SIG-M5 treated with dmso at 0.1 percent for 504 hours (cell line): ENCODE data around the gene CPA1.

Experiments used
- DNase-seq: peaks from one replicate; lab custom pipeline; 2025; ENCODE audit not compliant: unreplicated experiment; lab: John Stamatoyannopoulos, UW

CPA1 gene

DNA sequence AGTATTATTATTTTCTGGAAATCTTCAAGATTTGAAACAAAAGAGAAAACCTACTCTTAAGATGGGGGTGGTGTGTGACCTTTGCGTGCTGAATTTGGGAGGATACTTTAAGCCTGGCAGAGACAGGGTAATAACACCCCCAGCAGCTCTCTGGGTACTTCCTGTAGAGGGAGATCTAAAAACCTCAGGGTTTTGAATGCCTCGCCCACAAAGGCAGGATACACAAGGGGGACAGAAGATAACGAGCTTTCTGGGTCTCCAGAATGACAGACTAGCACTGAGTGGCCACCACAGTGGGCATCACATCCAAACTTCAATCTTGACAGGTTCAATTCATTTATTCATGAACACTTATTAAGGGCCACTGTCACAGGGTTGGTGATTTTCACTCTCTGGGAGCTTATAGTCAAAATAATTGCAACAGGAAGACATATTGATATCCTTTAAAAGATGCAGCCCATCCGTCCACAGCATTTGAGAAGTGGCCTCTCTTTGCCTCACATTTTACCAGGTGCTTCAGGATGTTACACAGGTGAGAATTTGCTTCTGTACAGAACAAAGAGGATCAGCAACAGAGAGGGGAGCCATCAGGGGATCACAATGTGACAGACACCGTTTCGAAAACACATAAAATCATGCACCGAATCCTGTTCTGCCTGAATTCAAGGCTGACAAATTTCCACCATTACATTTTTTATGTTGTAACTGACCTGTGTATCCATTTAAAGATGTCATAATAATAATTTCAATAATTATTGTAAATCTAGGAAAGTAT lies 14.3 kb downstream of the CPA1 start:
- DNase-seq, result no peak

DNA sequence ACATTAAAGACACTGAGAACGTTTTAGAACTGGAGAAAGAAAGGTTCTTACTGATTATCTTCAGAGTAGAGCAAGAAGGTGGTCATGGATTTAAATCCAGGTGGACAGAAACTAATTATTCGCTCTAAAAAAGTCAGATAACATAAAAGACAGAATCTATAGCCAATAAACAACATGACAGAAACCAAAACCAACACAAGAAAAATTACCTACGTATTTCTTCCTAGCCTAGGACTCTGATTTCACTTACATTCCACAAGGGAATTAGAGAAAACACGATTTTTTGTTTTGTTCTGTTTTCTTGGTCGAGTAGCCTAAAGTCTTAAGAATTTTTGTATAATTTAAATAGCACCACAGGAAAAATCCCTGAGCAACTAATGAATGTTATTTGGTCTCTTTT lies 15.1 kb downstream of the CPA1 start:
- no peak for DNase-seq

DNA sequence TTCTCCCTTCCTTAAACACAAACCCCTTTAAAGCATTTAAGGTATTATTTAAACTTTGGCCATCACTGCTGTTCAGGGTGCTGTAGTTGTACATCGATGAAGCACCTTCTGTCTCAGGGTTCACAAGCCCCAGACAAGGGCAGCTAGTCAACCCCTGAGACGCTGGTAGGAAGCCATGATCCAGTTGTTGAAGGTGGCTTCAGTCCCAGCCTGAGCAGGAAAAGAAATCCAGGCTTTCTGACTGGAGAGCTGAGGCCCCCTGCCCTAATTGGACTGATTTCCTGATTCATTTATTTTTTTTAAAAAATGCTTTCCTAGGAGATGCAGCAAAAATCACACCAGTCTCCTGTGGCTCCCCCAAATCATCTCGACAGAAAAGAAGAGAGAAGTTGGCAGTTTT lies 15.8 kb downstream of the CPA1 start:
- DNase-seq, result no peak

DNA sequence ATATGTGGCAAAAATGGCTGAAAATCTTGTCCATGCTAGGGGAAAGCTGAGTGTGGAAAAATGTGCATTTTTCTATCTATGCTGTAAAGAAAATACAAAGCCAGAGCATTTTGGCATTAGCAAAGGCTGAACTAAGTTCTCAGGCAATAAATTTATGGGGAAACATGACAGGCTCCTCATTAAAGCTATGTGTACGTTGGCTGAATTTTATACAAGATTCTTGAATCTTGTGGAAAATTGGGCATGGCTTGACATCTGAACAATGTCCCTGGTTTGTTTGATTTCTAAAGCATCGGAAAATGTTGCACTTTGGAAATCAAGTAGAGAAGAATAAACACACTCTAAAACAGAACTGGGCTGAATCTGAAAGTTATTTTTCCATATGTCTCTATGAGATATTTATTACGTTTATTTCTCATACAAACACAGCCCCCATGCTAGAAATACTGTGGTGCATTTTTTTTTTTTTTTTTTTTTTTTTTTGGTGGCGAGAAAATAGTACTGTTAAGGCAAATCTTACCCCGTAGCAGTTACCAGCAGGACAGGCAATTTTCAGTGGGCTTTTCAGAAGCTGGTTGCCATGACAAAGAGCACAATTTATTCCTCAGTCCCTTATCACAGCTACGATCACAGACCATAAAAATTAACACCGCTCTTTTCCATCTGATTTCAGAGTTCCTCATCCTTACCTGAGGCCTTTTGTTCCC lies 16.9 kb downstream of the CPA1 start:
- no peak for DNase-seq

DNA sequence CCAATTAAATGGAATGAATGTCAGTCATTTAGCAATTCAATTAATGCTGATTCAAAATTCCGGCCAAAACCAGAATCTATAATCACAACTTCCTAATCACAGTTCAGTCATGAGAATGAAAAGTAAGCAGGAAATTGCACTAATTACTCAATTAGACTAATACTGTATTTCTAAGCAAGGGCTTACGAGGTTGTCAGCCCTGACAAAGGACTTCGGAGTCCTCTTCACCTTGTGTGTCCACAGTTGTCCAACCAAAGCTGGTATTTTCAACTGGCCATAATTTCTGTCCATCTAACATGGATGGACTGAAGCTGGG lies 17.4 kb downstream of the CPA1 start:
- DNase-seq, result no peak

DNA sequence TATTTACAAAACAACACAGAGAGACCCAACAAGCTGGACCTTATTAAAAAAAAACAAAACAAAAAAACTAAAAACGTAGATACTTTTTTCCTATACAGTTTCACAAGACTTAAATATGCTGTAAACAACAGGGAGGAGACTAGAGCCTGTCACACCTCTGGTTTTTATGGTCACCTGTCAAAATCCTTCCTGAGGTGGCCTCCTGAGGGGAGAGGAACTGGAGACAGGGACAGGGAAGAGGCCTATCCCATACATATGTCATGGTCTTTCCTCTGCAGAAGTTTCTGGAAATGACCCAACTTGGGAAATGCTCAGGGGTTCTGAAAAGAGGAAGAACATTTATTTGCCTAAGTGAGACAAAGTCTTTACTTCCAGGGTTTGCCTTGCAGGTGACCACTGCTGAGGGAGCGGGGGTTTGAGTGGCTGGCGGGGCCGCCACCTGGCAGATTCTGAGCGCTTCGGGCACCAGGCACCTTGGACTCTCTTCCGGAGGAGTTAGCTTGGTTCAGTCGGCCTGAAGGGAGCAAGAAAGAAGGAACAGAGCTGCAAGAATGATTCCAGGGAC lies 18.3 kb downstream of the CPA1 start:
- DNase-seq, result no peak

DNA sequence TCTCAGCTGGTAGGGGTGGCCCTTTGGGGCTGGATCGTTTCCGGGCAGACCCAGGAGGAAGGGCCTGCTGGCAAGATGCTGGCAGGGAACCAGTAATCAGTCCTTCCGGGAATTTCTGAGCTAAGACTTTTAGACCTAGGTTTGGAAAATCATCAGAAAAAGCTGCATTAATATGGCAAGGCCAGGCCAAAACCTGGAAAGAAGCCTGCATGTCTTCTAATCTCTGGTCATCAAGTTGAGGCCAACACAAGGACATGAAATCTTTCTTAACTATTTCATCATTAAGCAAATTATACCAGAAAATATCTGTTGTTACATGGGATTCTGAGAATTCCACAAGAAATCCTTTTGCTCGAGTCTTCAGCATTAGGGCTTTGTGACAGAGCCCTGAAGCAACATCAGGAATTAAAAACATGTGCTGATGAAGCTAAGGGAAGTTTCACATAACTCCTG lies 19.9 kb downstream of the CPA1 start:
- no peak for DNase-seq

DNA sequence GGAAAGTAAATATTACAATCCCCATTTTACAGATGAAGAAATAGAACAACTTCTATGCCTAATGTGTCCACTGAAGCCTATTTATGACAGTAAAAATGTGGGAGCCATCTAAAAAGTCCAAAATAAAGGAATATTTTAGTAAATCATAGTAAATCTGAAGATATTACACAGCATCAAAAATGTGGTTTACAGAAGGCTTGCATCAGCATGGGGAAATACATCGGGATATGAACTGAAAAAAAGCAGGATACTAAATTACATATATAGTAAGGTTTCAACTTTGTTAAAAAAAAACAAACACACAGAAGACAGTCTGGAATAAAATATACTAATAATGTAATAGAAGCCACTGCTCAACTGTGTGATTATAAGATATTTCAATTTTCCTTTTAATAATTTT lies 20.8 kb downstream of the CPA1 start:
- no peak for DNase-seq

DNA sequence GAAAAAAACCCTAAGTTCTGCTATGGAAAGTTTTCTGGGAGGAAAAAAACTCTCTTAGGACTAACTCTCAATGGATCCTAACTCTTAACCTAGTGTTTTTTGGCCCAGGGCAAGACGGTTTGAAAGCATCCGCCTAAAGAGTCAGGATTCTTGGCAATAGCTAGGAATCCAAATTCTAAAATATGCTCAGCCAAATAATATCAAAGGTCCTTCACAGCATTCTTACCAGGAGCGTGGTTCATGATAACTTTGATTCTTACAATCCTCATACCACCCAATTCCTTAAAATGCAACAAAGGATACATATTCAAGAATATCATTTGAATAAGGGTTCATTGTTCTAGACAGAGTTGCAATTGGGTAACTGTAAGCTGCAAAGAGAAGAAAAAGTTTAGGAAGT lies 21.3 kb downstream of the CPA1 start:
- DNase-seq, result no peak

DNA sequence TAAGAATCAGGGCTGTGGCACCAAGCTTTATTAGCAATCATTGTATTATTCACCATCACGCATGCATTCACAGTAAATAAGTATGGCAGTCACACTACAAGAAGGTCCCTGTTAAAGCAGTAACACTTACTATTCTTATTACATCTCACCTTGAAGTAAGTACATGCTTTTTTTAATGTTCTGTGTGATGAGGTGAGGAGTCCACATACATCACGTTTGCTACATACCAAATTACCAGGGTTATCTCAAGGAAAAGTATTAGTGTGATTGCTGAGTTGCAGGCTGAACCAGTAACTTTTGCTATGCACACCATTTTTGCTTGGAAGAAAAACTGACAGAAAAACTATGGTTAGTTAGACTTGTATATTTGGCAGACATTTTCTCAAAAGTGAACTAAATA lies 24.7 kb downstream of the CPA1 start:
- no peak for DNase-seq

DNA sequence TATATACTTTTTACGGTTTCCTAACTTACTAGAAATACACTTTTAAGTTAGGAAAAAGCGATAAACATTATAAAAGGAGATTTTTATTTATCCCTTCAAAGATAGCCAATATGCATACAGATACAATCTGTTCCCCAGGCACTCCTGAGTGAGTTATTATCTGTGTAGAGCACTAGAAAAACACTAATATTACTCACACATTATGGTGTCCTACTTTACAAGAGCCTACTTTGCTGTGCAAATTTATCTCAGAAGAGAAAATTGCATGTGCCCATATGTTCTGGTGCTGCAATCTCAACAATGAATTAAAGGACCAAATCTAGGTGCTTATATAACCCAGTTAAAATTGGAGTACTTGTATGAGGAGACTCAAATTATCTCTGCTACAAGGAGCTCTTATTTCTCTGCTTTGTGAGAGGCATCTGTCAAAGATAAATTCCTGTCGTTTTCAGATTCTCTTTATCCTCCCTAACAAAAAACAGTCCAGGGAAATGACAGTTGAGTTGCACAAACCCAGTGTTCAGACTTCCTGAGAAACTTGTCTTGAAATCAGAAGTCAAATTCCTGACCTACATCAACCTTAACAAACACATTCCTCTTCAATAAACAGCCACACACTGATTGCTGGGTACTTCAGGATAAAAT lies 28.9 kb downstream of the CPA1 start:
- no peak for DNase-seq

DNA sequence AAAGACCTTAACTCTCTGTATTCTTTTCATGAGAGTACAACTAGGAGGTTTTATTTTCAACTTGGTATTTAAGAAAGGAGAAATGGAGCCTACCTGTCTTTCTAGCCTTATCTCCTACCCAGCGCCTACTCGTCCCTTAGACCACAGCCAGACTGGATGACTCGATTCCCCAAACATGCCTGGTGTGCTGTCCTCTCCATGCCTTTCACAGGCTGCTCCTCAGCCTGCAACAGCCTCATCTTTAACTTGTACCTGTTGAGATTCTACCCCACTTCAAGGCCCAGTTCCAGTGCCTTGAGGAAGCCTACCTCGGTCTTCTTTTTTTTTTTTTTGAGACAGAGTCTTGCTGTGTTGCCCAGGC lies 29.4 kb downstream of the CPA1 start:
- no peak for DNase-seq

DNA sequence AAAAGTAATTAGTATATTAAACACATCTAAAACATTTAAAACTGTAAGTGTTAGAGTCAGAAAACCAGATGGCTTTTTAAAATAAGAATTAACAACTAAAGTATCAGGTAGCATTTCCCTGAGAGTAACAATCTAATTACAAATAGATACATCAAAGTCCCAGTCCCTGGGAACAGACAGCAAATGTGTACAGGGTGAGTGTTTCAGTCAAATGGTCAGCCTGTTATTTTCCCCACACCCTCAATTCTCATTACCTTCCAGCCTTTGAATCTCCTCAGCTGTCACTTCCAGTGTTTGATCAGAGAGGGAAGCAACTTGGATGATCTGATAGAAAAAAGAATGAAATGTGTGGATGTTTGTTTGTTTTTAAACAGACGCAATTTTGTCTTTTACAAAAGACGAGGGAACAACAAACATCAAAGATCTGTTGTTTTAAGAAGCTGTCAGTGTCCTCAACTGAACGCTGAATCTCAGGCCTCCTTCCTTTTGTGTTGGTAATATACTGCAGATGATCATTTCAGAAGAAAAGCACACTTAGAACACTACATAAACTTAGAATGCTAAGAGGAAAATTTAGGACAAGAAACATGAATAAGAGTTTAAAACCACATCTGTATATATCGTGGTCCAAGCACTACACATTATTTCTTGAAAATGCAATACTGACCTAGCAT lies 30.7 kb downstream of the CPA1 start:
- no peak for DNase-seq

DNA sequence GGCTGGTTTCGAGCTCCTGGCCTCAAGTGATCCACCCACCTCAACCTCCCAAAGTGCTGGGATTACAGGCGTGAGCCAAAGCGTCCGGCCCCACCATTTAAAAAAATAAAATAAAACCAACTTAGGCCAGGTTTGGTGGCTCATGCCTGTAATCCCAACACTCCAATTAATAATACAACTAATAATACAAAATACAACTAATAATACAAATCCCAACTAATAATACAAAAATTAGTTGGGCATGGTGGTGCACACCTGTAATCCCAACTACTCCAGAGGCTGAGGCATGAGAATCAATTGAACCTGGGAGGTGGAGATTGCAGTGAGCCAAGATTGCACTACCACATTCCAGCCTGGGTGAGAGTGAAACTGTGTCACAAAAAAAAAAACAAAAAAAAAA lies 32.9 kb downstream of the CPA1 start:
- DNase-seq, result no peak

DNA sequence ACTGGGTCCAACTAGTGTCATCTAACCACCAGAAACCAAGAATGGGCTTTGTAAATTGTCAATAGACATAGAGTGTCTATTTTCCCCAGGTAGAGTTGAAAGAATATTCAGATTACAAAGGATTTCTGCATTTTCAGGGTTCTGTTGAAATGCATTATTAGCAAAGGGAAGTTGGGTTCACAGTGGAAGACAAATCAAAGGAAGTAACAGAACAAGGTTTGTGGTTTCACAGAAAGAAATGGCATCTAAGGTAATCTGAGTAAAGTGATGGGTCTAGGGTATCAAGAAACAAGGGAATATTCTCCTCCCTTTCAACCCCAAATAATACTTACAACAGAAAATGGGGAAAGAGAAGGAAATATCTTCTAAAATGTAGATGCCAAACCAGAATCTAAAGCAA lies 34.7 kb downstream of the CPA1 start:
- no peak for DNase-seq

DNA sequence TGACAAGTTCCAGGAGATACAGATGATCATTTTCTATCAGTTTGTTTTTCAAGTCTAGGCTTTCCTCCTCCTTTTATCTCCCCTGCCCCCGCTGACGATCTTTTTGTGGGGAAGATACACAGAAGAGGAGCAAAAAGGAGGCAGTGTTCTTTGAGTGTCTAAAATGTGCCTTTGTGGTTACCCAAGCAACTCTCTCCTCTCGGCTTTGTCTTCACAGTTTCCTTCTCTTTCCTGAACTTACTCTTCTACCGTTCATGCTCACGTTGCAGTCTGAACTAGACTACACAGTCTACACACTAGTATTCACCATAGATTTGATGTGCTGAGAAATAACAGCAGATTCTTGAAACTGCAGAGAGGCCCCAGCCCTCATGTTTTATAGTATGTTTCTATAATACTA lies 36.9 kb downstream of the CPA1 start:
- DNase-seq, result no peak

DNA sequence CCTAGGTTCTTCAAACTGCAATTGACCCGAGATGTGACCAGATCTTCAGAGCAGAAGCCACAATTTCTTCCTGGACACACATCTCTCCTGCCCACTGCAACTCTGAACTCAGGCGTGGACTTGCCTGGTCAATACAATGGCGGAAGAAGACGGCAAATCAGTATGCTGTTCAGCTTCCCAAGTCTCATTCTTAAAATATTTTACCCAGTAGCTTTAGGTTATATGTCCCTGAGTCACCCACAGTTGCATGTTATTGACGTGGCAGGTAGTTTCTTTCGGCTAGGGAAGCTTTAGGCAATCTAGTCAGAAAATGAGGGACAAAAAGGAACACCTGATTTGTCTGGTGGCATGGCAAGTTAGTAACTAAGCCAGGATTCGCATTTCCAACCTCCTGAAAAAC lies 38.0 kb downstream of the CPA1 start:
- DNase-seq, result no peak

DNA sequence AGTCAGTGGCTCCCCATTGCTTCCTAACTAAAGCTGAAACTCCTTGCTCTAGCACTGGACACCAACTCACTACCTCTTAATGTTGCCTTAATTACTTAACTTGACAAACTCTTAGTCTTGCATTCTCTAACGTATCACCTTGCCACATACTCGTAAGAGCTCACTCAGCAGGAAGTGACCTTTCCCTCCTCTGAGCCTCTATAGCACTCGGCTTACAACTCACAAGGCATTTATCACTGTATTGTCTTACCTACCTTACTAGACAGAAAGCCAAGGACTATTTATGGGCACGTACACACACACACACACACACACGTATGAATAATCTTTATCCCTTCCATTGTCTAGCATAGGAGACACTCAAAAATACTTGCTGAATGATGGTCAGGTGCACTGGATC lies 39.4 kb downstream of the CPA1 start:
- DNase-seq, result no peak

DNA sequence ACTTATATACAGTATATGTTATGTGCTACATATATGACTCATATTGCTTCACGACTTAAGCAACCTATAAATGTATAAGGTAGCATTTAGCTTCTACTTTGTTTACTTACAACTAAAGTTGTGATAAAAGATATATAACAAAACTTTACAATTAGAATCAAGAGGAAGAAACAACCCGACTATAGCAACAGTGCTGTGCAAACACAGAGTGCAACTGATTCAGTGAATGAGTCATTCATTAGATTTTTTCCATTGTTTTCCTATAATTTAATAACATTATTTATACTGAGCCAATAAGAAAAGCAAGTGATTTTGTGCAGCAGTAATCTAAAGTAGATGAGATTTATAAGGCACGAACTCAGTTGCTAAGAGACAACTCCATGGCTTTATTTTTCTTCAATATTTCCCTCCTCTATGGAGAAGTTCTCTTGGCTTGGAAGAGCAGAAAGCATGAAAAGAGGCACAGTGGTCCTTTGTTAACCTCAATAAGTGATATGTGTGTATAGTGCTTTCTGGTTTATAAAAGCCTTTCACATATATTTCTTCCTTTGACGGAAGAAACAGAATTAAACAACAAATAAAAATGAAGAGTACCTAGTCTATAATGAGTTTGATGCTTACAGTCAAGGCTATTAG lies 40.8 kb downstream of the CPA1 start:
- no peak for DNase-seq

DNA sequence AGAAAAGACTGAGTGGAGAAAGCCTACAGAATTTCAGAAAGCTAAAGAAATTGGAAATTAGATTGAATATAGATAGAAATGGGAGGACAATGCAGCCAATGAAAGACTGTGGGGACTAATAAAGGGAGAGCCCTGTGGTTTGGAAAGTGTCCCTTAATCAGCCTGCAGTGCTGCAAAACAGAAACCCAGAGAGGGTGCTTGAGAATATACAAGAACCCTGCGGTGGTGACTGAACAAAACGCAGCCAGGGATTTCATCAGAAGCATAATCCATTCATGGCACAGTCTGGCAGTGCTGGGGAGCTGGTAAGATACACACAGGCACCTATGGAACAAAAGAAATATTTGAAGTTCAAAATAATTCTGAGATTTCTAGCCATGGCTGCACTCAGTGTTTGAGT lies 41.4 kb downstream of the CPA1 start:
- no peak for DNase-seq

DNA sequence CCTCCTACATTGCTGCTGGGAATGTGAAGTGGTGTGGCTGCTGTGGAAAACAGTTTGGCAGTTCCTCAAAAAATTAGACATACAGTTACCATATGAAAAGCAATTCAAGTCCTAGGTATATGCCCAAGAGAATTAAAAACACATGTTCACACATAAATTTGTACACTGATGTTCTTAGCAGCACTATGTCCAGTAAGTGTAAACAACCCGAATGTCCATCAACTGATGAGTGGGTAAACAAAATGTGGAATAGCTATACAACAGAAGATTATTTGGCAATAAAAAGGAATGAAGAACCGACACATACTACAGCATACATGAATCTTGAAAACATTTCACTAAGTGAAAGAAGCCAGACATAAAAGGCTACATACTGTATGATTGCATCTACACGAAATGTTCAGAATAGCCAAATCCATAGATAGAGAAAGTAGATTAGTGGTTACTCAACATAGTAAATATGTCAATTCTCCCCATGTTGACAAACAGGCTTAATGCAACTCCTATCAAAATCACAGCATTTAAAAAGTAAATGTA lies 43.3 kb downstream of the CPA1 start:
- DNase-seq, result no peak
